DOHH2 (cell line): ENCODE data around the gene ADRA1B.

Source experiments
- CTCF ChIP-seq: fragments of 200-600 bp; sonication (generic); IDR thresholded peaks from one replicate; pipeline ENCODE4 v1.5.1; 2014; ENCODE audit warnings: antibody characterized with exemption, mild to moderate bottlenecking, low read depth, low read length; ENCODE audit not compliant: poor library complexity, severe bottlenecking
- EZH2phosphoT487 ChIP-seq: fragments of 200-600 bp; sonication (generic); IDR thresholded peaks from 2 replicates; pipeline ENCODE4 v1.6.1; 2017; ENCODE audit warnings: borderline replicate concordance, mild to moderate bottlenecking, antibody characterized with exemption, low read length, moderate library complexity, mixed read lengths

GRCh38 chr5:159935946-159936345 is 19.7 kb downstream of the ADRA1B start:
- TF ChIP-seq CTCF (no peak), EZH2phosphoT487 (no peak)
